Gastrocnemius medialis (tissue), 4 donors: ENCODE results near the gene EPHA2.

Experiments used
- CTCF ChIP-seq, 5 experiments: fragments of 450-650 bp in 3 of 5; fragments of 200-600 bp in 2 of 5; sonication (generic) in 2 of 5; IDR thresholded peaks in 4 of 5; conservative IDR thresholded peaks in 1 of 5; 1 replicate in 4 of 5; 2 replicates in 1 of 5; pipeline ENCODE4 v1.5.1; 2016 to 2019; ENCODE audit warnings: antibody characterized with exemption in 5 of 5, mild to moderate bottlenecking in 3 of 5, moderate library complexity in 3 of 5
- POLR2A ChIP-seq, 2 donors: fragments of 450-650 bp; IDR thresholded peaks; one replicate each; pipeline ENCODE4 v1.6.1; 2017; ENCODE audit warnings: antibody characterized with exemption in 2 of 2, mild to moderate bottlenecking in 2 of 2, moderate library complexity in 2 of 2

GRCh38 chr1:16195518-16195905 lies 39.6 kb upstream of the EPHA2 start:
- TF ChIP-seq CTCF (IDR thresholded peaks at IDR 0.05 in 4 of 5, conservative IDR thresholded peaks at IDR 0.05 in 1 of 5) = no peak
- TF ChIP-seq POLR2A (IDR thresholded peaks at IDR 0.05) = no peak
